Erythroblast (primary cell): ENCODE measurements around the gene EPM2A.

Experiments used
- GATA1 ChIP-seq: IDR thresholded peaks from 2 replicates; pipeline ENCODE4 v1.6.1; 2011; ENCODE audit warnings: low read depth, mild to moderate bottlenecking, control low read depth, low read length, moderate library complexity
- POLR2A ChIP-seq: IDR thresholded peaks from 2 replicates; pipeline ENCODE4 v1.6.1; 2011; ENCODE audit warnings: mild to moderate bottlenecking, low read length

GRCh38 chr6:145784683-145785082 lies 49.4 kb upstream of the EPM2A start:
- no peak for TF ChIP-seq POLR2A
- no peak for TF ChIP-seq GATA1
